K562 (cell line): Measurements from ENCODE around the gene CCDC144A.
"Not testable (repeated sequence)": the region's sequence is repeated elsewhere in the genome, so short reads cannot be mapped to it uniquely, and the experiment has no call there.

Experiments used
- ATF1 ChIP-seq, 2 experiments: fragments of 450-650 bp in 1 of 2; IDR thresholded peaks; 2 replicates each; pipeline ENCODE4 v1.6.1; 2016; ENCODE audit warnings: missing compliant biosample characterization in 1 of 2, missing genetic modification characterization in 1 of 2
- BRF2 ChIP-seq: IDR thresholded peaks from 3 replicates; pipeline ENCODE4 v1.6.1; 2011; ENCODE audit warnings: borderline replicate concordance, mild to moderate bottlenecking; ENCODE audit not compliant: insufficient read length, insufficient read depth
- CBX3 ChIP-seq, 2 experiments: IDR thresholded peaks; 1 replicate in 1 of 2; 2 replicates in 1 of 2; pipeline ENCODE4 v1.6.1; 2012; ENCODE audit warnings: inconsistent platforms in 2 of 2, low read length in 2 of 2, borderline replicate concordance in 1 of 2, control low read depth in 1 of 2
- EHMT2 ChIP-seq: fragments of 450-650 bp; IDR thresholded peaks from 2 replicates; pipeline ENCODE4 v1.6.1; 2018; ENCODE audit warnings: antibody characterized with exemption
- GTF2F1 ChIP-seq: IDR thresholded peaks from 2 replicates; pipeline ENCODE4 v1.6.1; 2011; ENCODE audit warnings: low read depth, low read length, improper control_type of control experiment
- HNRNPL ChIP-seq: fragments of 200-400 bp; formaldehyde crosslinking; IDR thresholded peaks from 2 replicates; pipeline ENCODE4 v1.6.1; 2017; ENCODE audit warnings: low read depth, mild to moderate bottlenecking, low read length
- ILK ChIP-seq: fragments of 450-650 bp; IDR thresholded peaks from 2 replicates; pipeline ENCODE4 v1.6.1; 2016; ENCODE audit warnings: missing genetic modification characterization, low read depth, mild to moderate bottlenecking, missing compliant biosample characterization, moderate library complexity, borderline replicate concordance
- IRF9 ChIP-seq: fragments of 450-650 bp; IDR thresholded peaks from 2 replicates; pipeline ENCODE4 v1.6.1; 2016; ENCODE audit warnings: missing biosample characterization, missing genetic modification characterization
- NELFE ChIP-seq: IDR thresholded peaks from 2 replicates; pipeline ENCODE4 v1.6.1; 2011; ENCODE audit warnings: mild to moderate bottlenecking; ENCODE audit not compliant: insufficient read depth, insufficient read length
- POLR2A ChIP-seq: fragments of 450-650 bp; conservative IDR thresholded peaks from 2 replicates; pipeline ENCODE4 v1.6.1; 2016
- SP1 ChIP-seq: sonication (generic); formaldehyde crosslinking; IDR thresholded peaks from 2 replicates; pipeline ENCODE4 v1.8.1; 2022; ENCODE audit warnings: mild to moderate bottlenecking, missing genetic modification reagents
- TGIF2 ChIP-seq: sonication (generic); formaldehyde crosslinking; IDR thresholded peaks from 2 replicates; pipeline ENCODE4 v1.8.1; 2022; ENCODE audit warnings: mild to moderate bottlenecking, missing genetic modification reagents, moderate library complexity
- ZBTB33 ChIP-seq: sonication (generic); formaldehyde crosslinking; IDR thresholded peaks from 2 replicates; pipeline ENCODE4 v1.8.1; 2023; ENCODE audit warnings: mild to moderate bottlenecking, missing genetic modification reagents
- ZNF639 ChIP-seq, 2 experiments: fragments of 200-800 bp in 1 of 2; sonication (Bioruptor generic) in 1 of 2; sonication (generic) in 1 of 2; formaldehyde crosslinking in 1 of 2; IDR thresholded peaks in 1 of 2; conservative IDR thresholded peaks in 1 of 2; 2 replicates each; pipeline versions ENCODE4 v1.5.0 to v1.6.1; 2016 to 2020; ENCODE audit warnings: missing compliant biosample characterization in 1 of 2, missing genetic modification characterization in 1 of 2, missing genetic modification reagents in 1 of 2

GRCh38 chr17:16822133-16822532 lies 132.1 kb downstream of the CCDC144A start:
- TF ChIP-seq CBX3 (IDR thresholded peaks at IDR 0.05; ENCODE audit: borderline replicate concordance in 1 of 2, low read length in 2 of 2); HNRNPL; ATF1 (CRISPR knock-in tag; IDR thresholded peaks at IDR 0.05); ATF1 (tag; IDR thresholded peaks at IDR 0.05); TGIF2 (CRISPR knock-in tag); ZBTB33 (CRISPR knock-in tag); POLR2A; NELFE; GTF2F1; ILK (tag); ZNF639 (CRISPR knock-in tag; conservative IDR thresholded peaks at IDR 0.05 in 1 of 2, IDR thresholded peaks at IDR 0.05 in 1 of 2); BRF2; IRF9 (tag); EHMT2; SP1: not testable (repeated sequence)
